SK-N-SH treated with all-trans-retinoic acid at 6 μM for 48 hours (cell line): ENCODE results near the gene DMRT3.

Source experiments
- ATAC-seq: fragments of 200-7000 bp; cut with Tn5 transposase; 3 replicates; pipeline ENCODE4 v1.9.1; 2020; ENCODE audit warnings: mild to moderate bottlenecking, moderate library complexity
- ARNTL ChIP-seq: fragments of 450-650 bp; formaldehyde crosslinking; IDR thresholded peaks from 2 replicates; pipeline ENCODE4 v1.5.0; 2020; ENCODE audit warnings: low read depth, mild to moderate bottlenecking, moderate library complexity, borderline replicate concordance
- BACH2 ChIP-seq: fragments of 250-450 bp; sonication (Bioruptor Pico); IDR thresholded peaks from 2 replicates; pipeline ENCODE4 v1.9.0; 2021; ENCODE audit warnings: mild to moderate bottlenecking, borderline replicate concordance
- CSDC2 ChIP-seq: fragments of 250-450 bp; sonication (Bioruptor Pico); IDR thresholded peaks from 2 replicates; pipeline ENCODE4 v1.5.0; 2020; ENCODE audit warnings: mild to moderate bottlenecking, moderate library complexity
- GLIS3 ChIP-seq: fragments of 250-450 bp; sonication (Bioruptor Pico); IDR thresholded peaks from 2 replicates; pipeline ENCODE4 v1.5.0; 2020; ENCODE audit warnings: mild to moderate bottlenecking, moderate library complexity
- ISL1 ChIP-seq: fragments of 250-450 bp; sonication (Bioruptor Pico); IDR thresholded peaks from 2 replicates; pipeline ENCODE4 v2.1.2; 2022; ENCODE audit warnings: mild to moderate bottlenecking, moderate library complexity
- OSR1 ChIP-seq: fragments of 250-450 bp; sonication (Bioruptor Pico); IDR thresholded peaks from 2 replicates; pipeline ENCODE4 v1.8.0; 2022; ENCODE audit warnings: moderate library complexity, mild to moderate bottlenecking, inconsistent platforms
- PPARA ChIP-seq: fragments of 250-450 bp; sonication (Bioruptor Pico); IDR thresholded peaks from 2 replicates; pipeline ENCODE4 v1.5.0; 2020; ENCODE audit warnings: mild to moderate bottlenecking, borderline replicate concordance
- RARB ChIP-seq: fragments of 250-450 bp; sonication (Bioruptor Pico); IDR thresholded peaks from 2 replicates; pipeline ENCODE4 v1.8.0; 2021; ENCODE audit warnings: mild to moderate bottlenecking, moderate library complexity
- TCF4 ChIP-seq: fragments of 250-450 bp; sonication (Bioruptor Pico); IDR thresholded peaks from 2 replicates; pipeline ENCODE4 v1.8.0; 2021; ENCODE audit warnings: mild to moderate bottlenecking, moderate library complexity, borderline replicate concordance
- TOX ChIP-seq: fragments of 250-450 bp; sonication (Bioruptor Pico); IDR thresholded peaks from 2 replicates; pipeline ENCODE4 v1.8.0; 2021; ENCODE audit warnings: mild to moderate bottlenecking, moderate library complexity, borderline replicate concordance
- ZC3H10 ChIP-seq: fragments of 250-450 bp; sonication (Bioruptor Pico); IDR thresholded peaks from 2 replicates; pipeline ENCODE4 v1.5.1; 2021; ENCODE audit warnings: mild to moderate bottlenecking, moderate library complexity
- ZFP3 ChIP-seq: fragments of 250-450 bp; sonication (Bioruptor Pico); IDR thresholded peaks from 2 replicates; pipeline ENCODE4 v1.5.0; 2020; ENCODE audit warnings: mild to moderate bottlenecking, moderate library complexity
- ZFP30 ChIP-seq: fragments of 450-650 bp; formaldehyde crosslinking; IDR thresholded peaks from 2 replicates; pipeline ENCODE4 v1.5.0; 2022; ENCODE audit warnings: mild to moderate bottlenecking, moderate library complexity
- ZNF565 ChIP-seq: fragments of 450-650 bp; formaldehyde crosslinking; conservative IDR thresholded peaks from 2 replicates; pipeline ENCODE4 v1.5.0; 2020; ENCODE audit warnings: low read depth, mild to moderate bottlenecking, moderate library complexity
- ZNF70 ChIP-seq: fragments of 450-650 bp; formaldehyde crosslinking; IDR thresholded peaks from 2 replicates; pipeline ENCODE4 v1.5.0; 2020; ENCODE audit warnings: mild to moderate bottlenecking, moderate library complexity
- ZNF8 ChIP-seq: fragments of 450-650 bp; formaldehyde crosslinking; IDR thresholded peaks from 2 replicates; pipeline ENCODE4 v1.5.0; 2020; ENCODE audit warnings: mild to moderate bottlenecking, moderate library complexity
- TF ChIP-seq, protein P1 (sequence below): fragments of 250-450 bp; sonication (Bioruptor Pico); IDR thresholded peaks from 2 replicates; pipeline ENCODE4 v1.5.1; 2020; ENCODE audit warnings: low read depth, mild to moderate bottlenecking, moderate library complexity
- TF ChIP-seq, protein P2 (sequence below): fragments of 250-450 bp; sonication (Bioruptor Pico); IDR thresholded peaks from 2 replicates; pipeline ENCODE4 v1.5.1; 2021; ENCODE audit warnings: mild to moderate bottlenecking, moderate library complexity
- TF ChIP-seq, protein P3 (sequence below): fragments of 250-450 bp; sonication (Bioruptor Pico); IDR thresholded peaks from 2 replicates; pipeline ENCODE4 v1.8.0; 2020; ENCODE audit warnings: mild to moderate bottlenecking, moderate library complexity, borderline replicate concordance
- TF ChIP-seq, protein P4 (sequence below): fragments of 250-450 bp; sonication (Bioruptor Pico); IDR thresholded peaks from 2 replicates; pipeline ENCODE4 v1.8.0; 2021; ENCODE audit warnings: low read depth, mild to moderate bottlenecking, moderate library complexity, borderline replicate concordance

Gene DMRT3

DNA sequence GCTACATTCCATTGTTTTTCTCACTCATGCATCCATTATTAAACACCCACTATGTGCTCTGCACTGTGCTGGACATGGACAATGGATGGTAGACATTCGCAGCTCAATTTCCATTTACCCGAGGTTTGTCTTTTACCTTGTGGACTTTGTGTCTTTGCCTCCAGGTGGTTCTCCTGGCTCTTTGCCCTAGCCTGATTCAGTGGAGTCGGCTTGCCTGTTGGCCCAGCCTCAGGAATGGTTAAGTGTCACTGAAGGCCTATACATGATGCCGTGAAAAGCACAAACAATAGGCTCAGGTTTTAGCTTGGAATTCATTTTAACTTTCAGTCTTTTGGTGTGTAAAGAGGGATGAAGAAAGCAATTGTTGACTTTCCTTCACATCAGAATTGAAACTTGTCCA, 16.5 kb upstream of the DMRT3 start:
- TF ChIP-seq PPARA (CRISPR knock-in tag): no peak
- TF ChIP-seq GLIS3 (CRISPR knock-in tag): no peak
- TF ChIP-seq TCF4: no peak
- TF ChIP-seq ZNF70 (CRISPR knock-in tag): no peak
- no peak for TF ChIP-seq TOX (CRISPR knock-in tag)
- no peak for TF ChIP-seq ZNF565 (CRISPR knock-in tag)
- TF ChIP-seq, protein P1, sequence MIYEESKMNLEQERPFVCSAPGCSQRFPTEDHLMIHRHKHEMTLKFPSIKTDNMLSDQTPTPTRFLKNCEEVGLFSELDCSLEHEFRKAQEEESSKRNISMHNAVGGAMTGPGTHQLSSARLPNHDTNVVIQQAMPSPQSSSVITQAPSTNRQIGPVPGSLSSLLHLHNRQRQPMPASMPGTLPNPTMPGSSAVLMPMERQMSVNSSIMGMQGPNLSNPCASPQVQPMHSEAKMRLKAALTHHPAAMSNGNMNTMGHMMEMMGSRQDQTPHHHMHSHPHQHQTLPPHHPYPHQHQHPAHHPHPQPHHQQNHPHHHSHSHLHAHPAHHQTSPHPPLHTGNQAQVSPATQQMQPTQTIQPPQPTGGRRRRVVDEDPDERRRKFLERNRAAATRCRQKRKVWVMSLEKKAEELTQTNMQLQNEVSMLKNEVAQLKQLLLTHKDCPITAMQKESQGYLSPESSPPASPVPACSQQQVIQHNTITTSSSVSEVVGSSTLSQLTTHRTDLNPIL (CRISPR knock-in tag): no peak
- TF ChIP-seq ARNTL: no peak
- TF ChIP-seq ZNF8 (CRISPR knock-in tag): no peak
- TF ChIP-seq BACH2 (CRISPR knock-in tag): no peak
- TF ChIP-seq ISL1 (CRISPR knock-in tag): no peak
- TF ChIP-seq, all 23 proteins: peak for 0
- ATAC-seq: no peak

DNA sequence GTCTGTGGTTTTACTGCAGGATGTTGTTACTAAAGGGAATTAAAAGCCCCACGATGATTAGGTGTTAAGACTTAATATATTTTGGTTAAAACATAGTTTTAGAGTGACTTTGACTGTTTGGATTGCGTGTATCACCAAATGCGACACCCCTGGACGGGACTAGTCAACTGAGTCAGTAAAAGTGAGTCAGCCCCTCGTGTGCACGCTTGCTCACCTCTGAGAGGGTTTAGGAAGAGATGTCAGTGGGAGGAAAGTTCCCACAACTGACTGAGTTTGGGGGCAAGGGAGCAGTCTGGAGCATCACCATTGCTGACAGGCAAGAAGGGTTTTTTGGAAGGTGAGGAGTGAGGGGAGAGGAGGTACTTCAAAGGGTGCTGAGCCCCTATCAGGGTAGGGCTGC, 14.4 kb upstream of the DMRT3 start:
- no peak for ATAC-seq

DNA sequence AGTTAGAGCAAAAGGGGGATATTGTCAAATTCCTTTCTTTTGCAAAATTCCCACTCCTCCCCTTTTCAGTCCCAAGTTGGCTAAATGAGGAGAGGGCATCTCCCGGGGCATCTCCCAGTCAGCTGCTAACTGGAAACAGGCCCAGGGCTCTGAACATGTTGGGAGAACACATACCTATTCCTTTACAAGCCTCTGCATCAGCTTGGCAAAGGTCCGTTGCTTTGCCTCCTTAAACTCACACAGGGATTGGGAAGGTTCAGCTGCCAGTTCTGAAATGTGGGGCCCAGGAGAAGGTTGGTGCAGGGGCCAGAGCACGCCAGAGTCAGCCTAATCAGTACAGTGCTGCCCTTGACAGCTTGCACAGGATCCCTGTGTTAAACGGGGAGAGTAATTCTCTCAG, 11.0 kb upstream of the DMRT3 start:
- no peak for TF ChIP-seq RARB (CRISPR knock-in tag)
- TF ChIP-seq, protein P1 (CRISPR knock-in tag): no peak
- TF ChIP-seq GLIS3 (CRISPR knock-in tag): no peak
- no peak for TF ChIP-seq BACH2 (CRISPR knock-in tag)
- no peak for TF ChIP-seq ISL1 (CRISPR knock-in tag)
- TF ChIP-seq OSR1: no peak
- TF ChIP-seq ZFP30 (CRISPR knock-in tag): no peak
- no peak for TF ChIP-seq TCF4
- TF ChIP-seq ARNTL: no peak
- no peak for TF ChIP-seq ZC3H10
- no peak for TF ChIP-seq CSDC2
- TF ChIP-seq PPARA (CRISPR knock-in tag): no peak
- TF ChIP-seq, protein P2, sequence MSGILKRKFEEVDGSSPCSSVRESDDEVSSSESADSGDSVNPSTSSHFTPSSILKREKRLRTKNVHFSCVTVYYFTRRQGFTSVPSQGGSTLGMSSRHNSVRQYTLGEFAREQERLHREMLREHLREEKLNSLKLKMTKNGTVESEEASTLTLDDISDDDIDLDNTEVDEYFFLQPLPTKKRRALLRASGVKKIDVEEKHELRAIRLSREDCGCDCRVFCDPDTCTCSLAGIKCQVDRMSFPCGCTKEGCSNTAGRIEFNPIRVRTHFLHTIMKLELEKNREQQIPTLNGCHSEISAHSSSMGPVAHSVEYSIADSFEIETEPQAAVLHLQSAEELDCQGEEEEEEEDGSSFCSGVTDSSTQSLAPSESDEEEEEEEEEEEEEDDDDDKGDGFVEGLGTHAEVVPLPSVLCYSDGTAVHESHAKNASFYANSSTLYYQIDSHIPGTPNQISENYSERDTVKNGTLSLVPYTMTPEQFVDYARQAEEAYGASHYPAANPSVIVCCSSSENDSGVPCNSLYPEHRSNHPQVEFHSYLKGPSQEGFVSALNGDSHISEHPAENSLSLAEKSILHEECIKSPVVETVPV (CRISPR knock-in tag): no peak
- no peak for TF ChIP-seq TOX (CRISPR knock-in tag)
- no peak for TF ChIP-seq ZNF70 (CRISPR knock-in tag)
- no peak for TF ChIP-seq ZNF8 (CRISPR knock-in tag)
- TF ChIP-seq ZNF565 (CRISPR knock-in tag): no peak
- TF ChIP-seq, protein P3, sequence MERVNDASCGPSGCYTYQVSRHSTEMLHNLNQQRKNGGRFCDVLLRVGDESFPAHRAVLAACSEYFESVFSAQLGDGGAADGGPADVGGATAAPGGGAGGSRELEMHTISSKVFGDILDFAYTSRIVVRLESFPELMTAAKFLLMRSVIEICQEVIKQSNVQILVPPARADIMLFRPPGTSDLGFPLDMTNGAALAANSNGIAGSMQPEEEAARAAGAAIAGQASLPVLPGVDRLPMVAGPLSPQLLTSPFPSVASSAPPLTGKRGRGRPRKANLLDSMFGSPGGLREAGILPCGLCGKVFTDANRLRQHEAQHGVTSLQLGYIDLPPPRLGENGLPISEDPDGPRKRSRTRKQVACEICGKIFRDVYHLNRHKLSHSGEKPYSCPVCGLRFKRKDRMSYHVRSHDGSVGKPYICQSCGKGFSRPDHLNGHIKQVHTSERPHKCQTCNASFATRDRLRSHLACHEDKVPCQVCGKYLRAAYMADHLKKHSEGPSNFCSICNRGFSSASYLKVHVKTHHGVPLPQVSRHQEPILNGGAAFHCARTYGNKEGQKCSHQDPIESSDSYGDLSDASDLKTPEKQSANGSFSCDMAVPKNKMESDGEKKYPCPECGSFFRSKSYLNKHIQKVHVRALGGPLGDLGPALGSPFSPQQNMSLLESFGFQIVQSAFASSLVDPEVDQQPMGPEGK (CRISPR knock-in tag): no peak
- no peak for TF ChIP-seq ZFP3 (CRISPR knock-in tag)
- ATAC-seq: no peak

More for the DNA sequence above, 14.4 kb upstream of the DMRT3 start:
- TF ChIP-seq, protein P4, sequence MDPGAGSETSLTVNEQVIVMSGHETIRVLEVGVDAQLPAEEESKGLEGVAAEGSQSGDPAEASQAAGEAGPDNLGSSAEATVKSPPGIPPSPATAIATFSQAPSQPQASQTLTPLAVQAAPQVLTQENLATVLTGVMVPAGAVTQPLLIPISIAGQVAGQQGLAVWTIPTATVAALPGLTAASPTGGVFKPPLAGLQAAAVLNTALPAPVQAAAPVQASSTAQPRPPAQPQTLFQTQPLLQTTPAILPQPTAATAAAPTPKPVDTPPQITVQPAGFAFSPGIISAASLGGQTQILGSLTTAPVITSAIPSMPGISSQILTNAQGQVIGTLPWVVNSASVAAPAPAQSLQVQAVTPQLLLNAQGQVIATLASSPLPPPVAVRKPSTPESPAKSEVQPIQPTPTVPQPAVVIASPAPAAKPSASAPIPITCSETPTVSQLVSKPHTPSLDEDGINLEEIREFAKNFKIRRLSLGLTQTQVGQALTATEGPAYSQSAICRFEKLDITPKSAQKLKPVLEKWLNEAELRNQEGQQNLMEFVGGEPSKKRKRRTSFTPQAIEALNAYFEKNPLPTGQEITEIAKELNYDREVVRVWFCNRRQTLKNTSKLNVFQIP (CRISPR knock-in tag): no peak
- TF ChIP-seq ZNF565 (CRISPR knock-in tag): no peak
- no peak for TF ChIP-seq TOX (CRISPR knock-in tag)
- TF ChIP-seq ZNF8 (CRISPR knock-in tag): no peak
- TF ChIP-seq ISL1 (CRISPR knock-in tag): no peak
- no peak for TF ChIP-seq ARNTL

DNA sequence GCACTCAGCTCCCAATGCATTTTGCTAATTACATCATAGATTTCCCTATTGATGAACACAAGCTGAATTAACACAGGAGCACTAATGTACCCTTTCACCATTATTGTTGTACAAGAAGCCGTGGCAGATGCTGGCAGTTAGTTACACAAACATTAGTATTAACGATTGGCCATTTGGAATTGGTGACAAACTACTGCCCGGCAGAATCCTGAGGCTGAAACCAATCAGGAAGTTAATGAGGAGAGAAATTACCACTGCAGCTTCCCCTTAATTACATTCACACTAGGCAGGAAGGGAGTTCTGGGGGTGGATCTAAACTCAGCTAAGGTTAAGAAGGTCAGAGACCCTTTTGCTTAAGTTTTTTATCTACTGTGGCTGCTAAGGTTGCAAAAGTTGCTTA, 9.6 kb upstream of the DMRT3 start:
- no peak for TF ChIP-seq TCF4
- ATAC-seq: no peak
